Endothelial cell of umbilical vein (primary cell): ENCODE data around the gene RASD1. TPM values are rescaled to one million over a fixed set of nuclear protein-coding genes. Genes with fewer than 3 reads are reported as not detected.

Experiments used
- BruUV-seq: library from RNA; stranded (reverse); fragments of 400-500 nt; replicated peaks from 2 replicates; lab custom pipeline; 2021; lab: Mats Ljungman, UMichigan
- CTCF ChIA-PET: fragments of 300-600, 350-600 bp; sonication (Branson Sonifier 250); formaldehyde crosslinking; loops from one replicate; lab custom pipeline; 2021; ENCODE audit warnings: antibody characterized with exemption, inconsistent platforms; lab: Charles Lee
- POLR2A ChIA-PET: fragments of 300-600, 350-600 bp; sonication (Branson Sonifier 250); formaldehyde crosslinking; loops from one replicate; lab custom pipeline; 2021; ENCODE audit warnings: antibody characterized with exemption, inconsistent platforms; lab: Charles Lee
- DNase-seq: peaks from one replicate; pipeline ENCODE4 v3.0.0-alpha.2; 2011; ENCODE audit warnings: low read depth, low spot score
- FAIRE-seq: peaks from 2 replicates; lab custom pipeline; 2011; peaks lifted over from hg19 to GRCh38; lab: Jason Lieb, UNC
- H2AFZ ChIP-seq: 2 replicates; pipeline ENCODE4 v1.6.0; 2012; ENCODE audit warnings: low read depth, low read length, control low read depth, inconsistent platforms
- H3K27ac ChIP-seq: 2 replicates; pipeline ENCODE4 v1.5.1; 2011; ENCODE audit warnings: low read depth, mild to moderate bottlenecking, control low read depth, low read length, moderate library complexity; ENCODE audit not compliant: insufficient read depth
- H3K27me3 ChIP-seq, 2 experiments: 2 replicates each; pipeline versions ENCODE4 v1.6.0 to v1.6.1; 2011; ENCODE audit warnings: low read length in 2 of 2, mixed read lengths in 1 of 2; ENCODE audit not compliant: control insufficient read depth in 2 of 2, insufficient read depth in 2 of 2
- H3K36me3 ChIP-seq, 2 experiments: 2 replicates in 1 of 2; 3 replicates in 1 of 2; pipeline ENCODE4 v1.5.1; 2011; ENCODE audit warnings: low read length in 2 of 2, mild to moderate bottlenecking in 1 of 2, moderate library complexity in 1 of 2; ENCODE audit not compliant: control insufficient read depth in 2 of 2, insufficient read depth in 2 of 2; ENCODE audit errors: extremely low read depth in 1 of 2
- H3K4me1 ChIP-seq: 3 replicates; pipeline ENCODE4 v1.5.1; 2011; ENCODE audit warnings: mild to moderate bottlenecking, low read length; ENCODE audit not compliant: control insufficient read depth, insufficient read depth; ENCODE audit errors: extremely low read depth
- H3K4me2 ChIP-seq: 2 replicates; pipeline ENCODE4 v1.6.1; 2011; ENCODE audit warnings: low read length, control low read depth, mixed read lengths; ENCODE audit not compliant: insufficient read depth
- H3K4me3 ChIP-seq, 3 experiments: fragments of 200-600 bp in 1 of 3; sonication (generic), shearing (Covaris generic) in 1 of 3; replicated peaks in 1 of 3; 2 replicates each; pipeline ENCODE4 v1.5.1; 2011 to 2016; ENCODE audit warnings: control low read depth in 3 of 3, low read length in 3 of 3, mild to moderate bottlenecking in 2 of 3, inconsistent platforms in 1 of 3, low read depth in 1 of 3, moderate library complexity in 1 of 3; ENCODE audit not compliant: insufficient read depth in 1 of 3
- H3K79me2 ChIP-seq: 2 replicates; pipeline ENCODE4 v1.6.0; 2012; ENCODE audit warnings: low read length, inconsistent platforms; ENCODE audit not compliant: control insufficient read depth, insufficient read depth
- H3K9ac ChIP-seq: replicated peaks from 2 replicates; pipeline ENCODE3; 2011; ENCODE audit warnings: low read length, control low read depth; ENCODE audit not compliant: insufficient read depth; ENCODE audit errors: extremely low read depth
- H3K9me1 ChIP-seq: replicated peaks from 3 replicates; pipeline ENCODE4 v1.6.0; 2011; ENCODE audit warnings: mild to moderate bottlenecking, low read length; ENCODE audit not compliant: control insufficient read depth, insufficient read depth; ENCODE audit errors: extremely low read depth
- H3K9me3 ChIP-seq: replicated peaks from 2 replicates; pipeline ENCODE4 v1.5.1; 2012; ENCODE audit warnings: low read length, inconsistent platforms; ENCODE audit not compliant: control insufficient read depth, insufficient read depth
- H4K20me1 ChIP-seq: replicated peaks from 2 replicates; pipeline ENCODE3; 2011; ENCODE audit warnings: mild to moderate bottlenecking, low read length; ENCODE audit not compliant: control insufficient read depth, insufficient read depth; ENCODE audit errors: extremely low read depth
- CTCF ChIP-seq, 2 donors: IDR thresholded peaks; 1 replicate in 1 of 2; 2 replicates in 1 of 2; pipeline ENCODE4 v1.5.1; 2011; ENCODE audit warnings: low read length in 2 of 2, mild to moderate bottlenecking in 2 of 2, moderate library complexity in 2 of 2, control low read depth in 1 of 2, inconsistent platforms in 1 of 2, low read depth in 1 of 2; ENCODE audit not compliant: insufficient read depth in 1 of 2; ENCODE audit errors: extremely low read depth in 1 of 2
- EZH2 ChIP-seq: IDR thresholded peaks from 2 replicates; pipeline ENCODE4 v1.6.1; 2012; ENCODE audit warnings: borderline replicate concordance, low read depth, mild to moderate bottlenecking, moderate library complexity, low read length, inconsistent platforms; ENCODE audit not compliant: severe bottlenecking
- FOS ChIP-seq: IDR thresholded peaks from 2 replicates; pipeline ENCODE4 v1.6.1; 2011; ENCODE audit warnings: mild to moderate bottlenecking, low read length, moderate library complexity, borderline replicate concordance; ENCODE audit not compliant: insufficient read depth
- GATA2 ChIP-seq: IDR thresholded peaks from 2 replicates; pipeline ENCODE4 v1.7.0; 2011; ENCODE audit warnings: low read depth, mild to moderate bottlenecking, moderate library complexity, mixed read lengths, low read length; ENCODE audit not compliant: insufficient read length, insufficient read depth
- JUN ChIP-seq: IDR thresholded peaks from 2 replicates; pipeline ENCODE4 v1.6.1; 2011; ENCODE audit warnings: borderline replicate concordance, low read depth; ENCODE audit not compliant: insufficient read length, insufficient read depth
- MAX ChIP-seq: IDR thresholded peaks from 2 replicates; pipeline ENCODE4 v1.6.1; 2011; ENCODE audit not compliant: insufficient read depth, insufficient read length
- MYC ChIP-seq: IDR thresholded peaks from one replicate; pipeline ENCODE4 v1.6.1; 2011; ENCODE audit warnings: mild to moderate bottlenecking, low read depth, low read length
- POLR2A ChIP-seq: IDR thresholded peaks from 2 replicates; pipeline ENCODE4 v1.6.1; 2012; ENCODE audit warnings: low read depth, mild to moderate bottlenecking, control low read depth, low read length
- POLR2AphosphoS5 ChIP-seq: IDR thresholded peaks from 2 replicates; pipeline ENCODE4 v1.6.1; 2012; ENCODE audit warnings: low read depth, mild to moderate bottlenecking, control low read depth, low read length, moderate library complexity; ENCODE audit not compliant: insufficient read depth
- dilution Hi-C: fragments of 300-500 bp; cut with MboI; formaldehyde crosslinking; loops from one replicate; pipeline ENCODE4 v1.15.0; 2019; ENCODE audit warnings: low sequenced_read_pairs; ENCODE audit not compliant: extremely low pct_ligation_motif_present
- intact Hi-C: fragments of 100-400 bp; cut with micrococcal nuclease; formaldehyde crosslinking; loops from one replicate; pipeline ENCODE4 v1.10.0; 2022
- polyA plus RNA-seq, 4 experiments: library from polyadenylated mRNA; depleted of rRNA in 3 of 4; stranded (reverse) in 3 of 4; unstranded in 1 of 4; fragments of >200 nt; gene quantifications; 2 replicates each; pipeline versions ENCODE4 v1.2.1 to v1.2.3, GENCODE V29; 2011 to 2012; ENCODE audit warnings: missing spikeins in 1 of 4
- total RNA-seq: library from RNA; stranded (reverse); gene quantifications from 2 replicates; pipeline ENCODE4 v1.2.3, GENCODE V29; 2021

The RASD1 gene
- total and polyA plus RNA-seq, 2 donors (not counting 3 experiments of a cell fraction or from before 2014, with no cell fraction given), result 4.2 to 15.7 TPM

GRCh38 chr17:17515934-17516930 is 20.0 kb upstream of the RASD1 start:
- no peak overlapping the region for H3K27ac ChIP-seq
- no peaks in the 10 kb centered on the region for H4K20me1 ChIP-seq
- no peak overlapping the region for H3K9ac ChIP-seq
- no peaks in the 10 kb centered on the region for H3K9me1 ChIP-seq
- no peak overlapping the region for H3K4me3 ChIP-seq
- H3K9me3 ChIP-seq, result no peaks in the 10 kb centered on the region
- BruUV-seq, result no TSS peak
- H3K79me2 ChIP-seq, result no peaks in the 10 kb centered on the region
- no peaks in the 10 kb centered on the region for H3K27me3 ChIP-seq
- ChIA-PET POLR2A (no interaction called here), CTCF (interaction anchor here (0.8 to 1.9 kb wide), 6 partner anchors 9 to 98 kb away, joined by 3 to 11 read pairs (median 3); partner anchors contain the start of gene RASD1)
- intact Hi-C loops (no loop called here), dilution Hi-C loops (no loop called here)
- FAIRE-seq (no peak), DNase-seq (no peak)
- no peaks in the 10 kb centered on the region for H3K36me3 ChIP-seq
- H2AFZ ChIP-seq, result no peak overlapping the region
- TF ChIP-seq POLR2A (no peak), MYC (no peak), POLR2AphosphoS5 (no peak), JUN (no peak), EZH2 (no peak), CTCF (IDR thresholded peaks at IDR 0.05; ENCODE audit: extremely low read depth in 1 of 2, insufficient read depth in 1 of 2, low read depth in 1 of 2, low read length in 2 of 2) (no peak), FOS (no peak), MAX (no peak), GATA2 (no peak)
- no peak overlapping the region for H3K4me2 ChIP-seq
- no peaks in the 10 kb centered on the region for H3K4me1 ChIP-seq
